ENCODE measurements around the gene MX1. TPM values are rescaled to one million over a fixed set of nuclear protein-coding genes. Genes with fewer than 3 reads are reported as not detected.

The MX1 gene
- total and polyA plus RNA-seq, 2 of the 13 experiments (the other 11 are each of a cell fraction or from before 2014, with no cell fraction given), result 2.6 to 5.8 TPM

GRCh38 chr21:41475714-41476420 is 49.8 kb downstream of the MX1 start:
- no peaks in the 10 kb centered on the region for H3K9me3 ChIP-seq (ENCODE audit: low read length)
- in situ Hi-C loops (cut with HindIII; ENCODE audit: extremely low pct_ligation_motif_present, low pct_unique_long_range_greater_than_20kb), result no loop called here
- peak; percentile 36 for DNase-seq (ENCODE audit: low spot score)
- FAIRE-seq, result no peak
- no peak overlapping the region for H3K4me3 ChIP-seq (replicated peaks in 1 of 3; ENCODE audit: insufficient read depth in 1 of 3, low read depth in 2 of 3, low read length in 3 of 3)
- intact Hi-C loops (cut with micrococcal nuclease; ENCODE audit: unreplicated experiment), result loop anchor here (5.0 kb wide), 1 partner anchor 131 kb away; no protein-coding TSS in a partner anchor
- ChIA-PET CTCF (ENCODE audit: low intra/inter-chr PET ratio, low total read pairs) (interaction anchor here (0.6 kb wide), 1 partner anchor 134 kb away, joined by 3 read pairs; no protein-coding TSS in a partner anchor), POLR2A (no interaction called here)
- 36% methylated on average over 3 of the region's 15 CpGs for WGBS (ENCODE audit: low lambda C conversion rate)
- no peaks in the 10 kb centered on the region for H3K36me3 ChIP-seq (replicated peaks in 1 of 2; ENCODE audit: control insufficient read depth in 1 of 2, insufficient read depth in 2 of 2, low read length in 2 of 2)
- H3K79me2 ChIP-seq (ENCODE audit: insufficient read depth, low read length), result no peaks in the 10 kb centered on the region
- H3K9ac ChIP-seq (ENCODE audit: insufficient read depth, low read depth, low read length), result no peak overlapping the region
- BruUV-seq (replicated peaks), result no TSS peak
- ATAC-seq, result peak; percentile 91
- H3K4me2 ChIP-seq (ENCODE audit: low read depth, low read length), result no peak overlapping the region
- peaks cover 23% of the 10 kb centered on the region for H3K4me1 ChIP-seq (ENCODE audit: insufficient read depth, low read length)
- no peaks in the 10 kb centered on the region for H3K27me3 ChIP-seq (ENCODE audit: control insufficient read depth in 1 of 2, insufficient read depth in 2 of 2, low read length in 2 of 2)
- H3K27ac ChIP-seq (ENCODE audit: extremely low read length, insufficient read depth, low read length), result no peak overlapping the region
- H4K20me1 ChIP-seq (ENCODE audit: insufficient read depth, low read length), result no peaks in the 10 kb centered on the region
- no peak overlapping the region for H2AFZ ChIP-seq (ENCODE audit: low read length)
- TF ChIP-seq ZNF576 (CRISPR knock-in tag; IDR thresholded peaks at IDR 0.05) (no peak), FOXM1 (CRISPR knock-in tag; IDR thresholded peaks at IDR 0.05) (no peak), YY1 (IDR thresholded peaks at IDR 0.05; ENCODE audit: insufficient read depth, insufficient replicate concordance, low read depth, low read length) (no peak), NCOA2 (CRISPR knock-in tag; IDR thresholded peaks at IDR 0.05) (no peak), MAFK (conservative IDR thresholded peaks at IDR 0.05 in 1 of 2, IDR thresholded peaks at IDR 0.05 in 1 of 2; ENCODE audit: low read length in 2 of 2) (no peak), MYC (CRISPR knock-in tag; IDR thresholded peaks at IDR 0.05; ENCODE audit: borderline replicate concordance) (no peak), ZNF740 (CRISPR knock-in tag; IDR thresholded peaks at IDR 0.05) (no peak), ZNF619 (CRISPR knock-in tag; IDR thresholded peaks at IDR 0.05) (no peak), GMEB2 (CRISPR knock-in tag; IDR thresholded peaks at IDR 0.05; ENCODE audit: low read depth) (no peak), ZNF777 (CRISPR knock-in tag; IDR thresholded peaks at IDR 0.05) (no peak), MBD4 (IDR thresholded peaks at IDR 0.05; ENCODE audit: borderline replicate concordance, low read length) (no peak), CTCF (CRISPR knock-in tag; IDR thresholded peaks at IDR 0.05) (peak; percentile 84), HBP1 (CRISPR knock-in tag; IDR thresholded peaks at IDR 0.05; ENCODE audit: low read depth) (no peak), ZNF737 (CRISPR knock-in tag; IDR thresholded peaks at IDR 0.05; ENCODE audit: borderline replicate concordance) (no peak), RAD21 (CRISPR knock-in tag; IDR thresholded peaks at IDR 0.05) (peak; percentile 68), SCMH1 (CRISPR knock-in tag; IDR thresholded peaks at IDR 0.05; ENCODE audit: borderline replicate concordance) (no peak), KDM4B (CRISPR knock-in tag; IDR thresholded peaks at IDR 0.05) (no peak)

All from HepG2 (cell line).